Measurements from ENCODE around the gene SGPP2.

Gene SGPP2

DNA sequence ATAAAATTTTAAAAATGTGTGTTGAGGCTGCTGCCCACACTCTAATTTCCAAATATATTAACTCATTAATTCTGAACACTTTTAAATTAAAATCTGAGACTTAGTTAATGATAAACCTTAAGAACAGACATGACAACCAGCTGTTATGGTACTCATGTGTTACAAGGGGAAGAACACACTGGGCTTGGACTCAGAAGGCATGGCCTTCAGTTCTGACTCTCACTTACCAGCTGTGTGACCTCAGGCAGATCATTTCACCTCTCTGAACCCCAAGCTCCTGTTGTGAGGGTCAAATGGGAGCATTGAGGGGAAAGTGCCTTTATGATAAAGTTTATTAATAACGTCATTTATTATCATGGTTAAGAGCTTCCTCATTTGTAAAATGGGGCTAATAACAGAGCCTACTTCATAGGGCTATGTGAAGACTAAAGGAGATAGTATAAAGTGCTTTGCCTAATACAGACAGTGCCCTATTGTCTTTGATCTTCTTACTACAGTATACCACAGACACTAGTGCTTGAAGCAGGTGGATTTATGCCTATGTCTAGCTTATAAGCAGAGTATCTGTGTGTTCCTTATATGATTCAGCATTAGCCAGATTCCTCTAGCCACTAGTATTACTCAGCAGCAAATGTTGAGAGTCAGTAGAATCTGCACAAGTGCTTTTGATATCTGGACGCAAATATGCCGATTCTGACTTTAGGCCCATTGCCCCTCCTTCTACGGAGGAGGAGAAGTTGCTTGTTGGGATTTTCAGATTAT lies 99.6 kb downstream of the SGPP2 start:
- H3K36me3 ChIP-seq (replicated peaks; ENCODE audit: insufficient read depth, low read length), result no peaks in the 10 kb centered on the region
- no peak for DNase-seq
- TF ChIP-seq EZH2 (optimal IDR thresholded peaks at IDR 0.05; ENCODE audit: low read depth, low read length) (no peak), EZH2phosphoT487 (IDR thresholded peaks at IDR 0.05; ENCODE audit: low read length) (no peak)
- TF ChIP-seq, protein P1, sequence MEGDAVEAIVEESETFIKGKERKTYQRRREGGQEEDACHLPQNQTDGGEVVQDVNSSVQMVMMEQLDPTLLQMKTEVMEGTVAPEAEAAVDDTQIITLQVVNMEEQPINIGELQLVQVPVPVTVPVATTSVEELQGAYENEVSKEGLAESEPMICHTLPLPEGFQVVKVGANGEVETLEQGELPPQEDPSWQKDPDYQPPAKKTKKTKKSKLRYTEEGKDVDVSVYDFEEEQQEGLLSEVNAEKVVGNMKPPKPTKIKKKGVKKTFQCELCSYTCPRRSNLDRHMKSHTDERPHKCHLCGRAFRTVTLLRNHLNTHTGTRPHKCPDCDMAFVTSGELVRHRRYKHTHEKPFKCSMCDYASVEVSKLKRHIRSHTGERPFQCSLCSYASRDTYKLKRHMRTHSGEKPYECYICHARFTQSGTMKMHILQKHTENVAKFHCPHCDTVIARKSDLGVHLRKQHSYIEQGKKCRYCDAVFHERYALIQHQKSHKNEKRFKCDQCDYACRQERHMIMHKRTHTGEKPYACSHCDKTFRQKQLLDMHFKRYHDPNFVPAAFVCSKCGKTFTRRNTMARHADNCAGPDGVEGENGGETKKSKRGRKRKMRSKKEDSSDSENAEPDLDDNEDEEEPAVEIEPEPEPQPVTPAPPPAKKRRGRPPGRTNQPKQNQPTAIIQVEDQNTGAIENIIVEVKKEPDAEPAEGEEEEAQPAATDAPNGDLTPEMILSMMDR (IDR thresholded peaks at IDR 0.05; ENCODE audit: low read length), result no peak
- no peaks in the 10 kb centered on the region for H3K4me1 ChIP-seq (ENCODE audit: low read length)
- H3K9me2 ChIP-seq (replicated peaks; ENCODE audit: insufficient read depth, low read length), result no peaks in the 10 kb centered on the region
- no peak overlapping the region for H2AFZ ChIP-seq (ENCODE audit: low read length)
- no peak overlapping the region for H3K4me3 ChIP-seq (ENCODE audit: low read length)
- H3K27ac ChIP-seq (ENCODE audit: low read length), result no peak overlapping the region
- H3K27me3 ChIP-seq (replicated peaks; ENCODE audit: insufficient read depth, low read length), result no peaks in the 10 kb centered on the region
- H3K9me3 ChIP-seq (replicated peaks; ENCODE audit: insufficient read depth, low read length), result no peaks in the 10 kb centered on the region
- no peaks in the 10 kb centered on the region for H3K79me2 ChIP-seq (ENCODE audit: low read length)
- no peak overlapping the region for H3K4me2 ChIP-seq (ENCODE audit: low read depth, low read length)
- no peaks in the 10 kb centered on the region for H3F3A ChIP-seq (ENCODE audit: insufficient read depth, low read length)
- H3K9ac ChIP-seq (ENCODE audit: low read length), result no peak overlapping the region
- H4K20me1 ChIP-seq (ENCODE audit: insufficient read depth, low read length), result no peaks in the 10 kb centered on the region

DNA sequence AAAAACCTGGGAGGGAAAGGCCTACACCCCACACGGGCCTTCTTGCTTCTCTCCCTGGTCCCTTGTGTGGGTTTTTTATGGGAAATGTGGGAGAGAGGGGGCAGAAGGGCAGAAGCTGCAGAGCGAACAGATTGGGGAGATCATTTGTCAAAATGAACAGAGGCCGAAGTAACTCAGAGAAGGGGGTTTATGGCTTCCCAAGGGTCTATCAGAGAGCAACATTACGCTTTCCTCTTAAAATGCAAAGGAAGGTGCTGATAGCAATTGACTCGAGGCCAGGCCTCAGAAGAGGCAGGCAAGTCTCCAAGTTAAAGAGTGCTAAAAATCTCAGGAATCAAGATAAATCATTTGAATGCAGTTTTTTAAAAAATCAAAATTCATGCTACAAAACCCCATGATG lies 101.5 kb downstream of the SGPP2 start:
- Histone ChIP-seq H3K9ac (ENCODE audit: low read length) (no peak overlapping the region), H3K36me3 (replicated peaks; ENCODE audit: insufficient read depth, low read length) (no peaks in the 10 kb centered on the region), H3K79me2 (ENCODE audit: low read length) (no peaks in the 10 kb centered on the region), H3K4me2 (ENCODE audit: low read depth, low read length) (no peak overlapping the region), H3K27ac (ENCODE audit: low read length) (no peak overlapping the region), H3K27me3 (replicated peaks; ENCODE audit: insufficient read depth, low read length) (no peaks in the 10 kb centered on the region), H4K20me1 (ENCODE audit: insufficient read depth, low read length) (no peaks in the 10 kb centered on the region), H2AFZ (ENCODE audit: low read length) (no peak overlapping the region), H3K9me2 (replicated peaks; ENCODE audit: insufficient read depth, low read length) (no peaks in the 10 kb centered on the region), H3K4me1 (ENCODE audit: low read length) (no peaks in the 10 kb centered on the region), H3K9me3 (replicated peaks; ENCODE audit: insufficient read depth, low read length) (no peaks in the 10 kb centered on the region), H3K4me3 (ENCODE audit: low read length) (no peak overlapping the region), H3F3A (ENCODE audit: insufficient read depth, low read length) (no peaks in the 10 kb centered on the region)
- no peak for DNase-seq
- TF ChIP-seq EZH2phosphoT487 (IDR thresholded peaks at IDR 0.05; ENCODE audit: low read length) (no peak), EZH2 (optimal IDR thresholded peaks at IDR 0.05; ENCODE audit: low read depth, low read length) (no peak)
- TF ChIP-seq, protein P1 (IDR thresholded peaks at IDR 0.05; ENCODE audit: low read length), result no peak

DNA sequence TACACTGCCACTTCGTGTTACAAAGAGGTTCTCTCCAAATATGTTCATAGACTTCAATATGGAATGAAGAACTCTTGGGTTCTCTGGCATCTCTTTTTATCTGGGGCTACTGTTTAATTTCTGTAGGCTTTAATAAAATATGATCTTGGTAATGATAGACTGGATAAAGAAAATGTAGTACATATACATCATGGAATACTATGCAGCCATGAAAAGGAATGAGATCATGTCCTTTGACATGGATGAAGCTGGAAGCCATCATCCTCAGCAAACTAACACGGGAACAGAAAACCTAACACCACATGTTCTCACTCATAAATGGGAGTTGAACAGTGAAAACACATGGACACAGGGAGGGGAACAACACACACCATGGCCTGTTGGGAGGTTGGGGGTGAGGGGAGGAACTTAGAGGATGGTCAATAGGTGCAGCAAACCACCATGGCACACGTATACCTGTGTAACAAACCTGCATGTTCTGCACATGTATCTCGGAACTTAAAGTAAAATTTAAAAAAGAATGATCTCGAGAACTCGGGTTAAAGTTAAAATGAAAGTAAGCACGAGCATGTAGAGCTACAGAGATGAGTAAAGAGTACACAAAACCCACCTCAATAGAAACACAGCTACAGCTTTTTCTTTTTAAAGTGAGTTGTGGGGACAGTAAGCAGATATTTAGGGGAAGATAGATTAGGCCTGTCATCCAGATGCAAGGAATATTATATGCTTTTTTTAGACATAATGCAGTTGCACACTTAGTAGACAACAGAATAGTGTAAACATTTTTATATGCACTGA lies 102.3 kb downstream of the SGPP2 start:
- no peak overlapping the region for H3K9ac ChIP-seq (ENCODE audit: low read length)
- no peak overlapping the region for H3K4me3 ChIP-seq (ENCODE audit: low read length)
- H3F3A ChIP-seq (ENCODE audit: insufficient read depth, low read length), result no peaks in the 10 kb centered on the region
- H3K27me3 ChIP-seq (replicated peaks; ENCODE audit: insufficient read depth, low read length), result no peaks in the 10 kb centered on the region
- no peaks in the 10 kb centered on the region for H3K36me3 ChIP-seq (replicated peaks; ENCODE audit: insufficient read depth, low read length)
- H3K9me2 ChIP-seq (replicated peaks; ENCODE audit: insufficient read depth, low read length), result no peaks in the 10 kb centered on the region
- H3K4me2 ChIP-seq (ENCODE audit: low read depth, low read length), result no peak overlapping the region
- no peaks in the 10 kb centered on the region for H4K20me1 ChIP-seq (ENCODE audit: insufficient read depth, low read length)
- H3K79me2 ChIP-seq (ENCODE audit: low read length), result no peaks in the 10 kb centered on the region
- H2AFZ ChIP-seq (ENCODE audit: low read length), result no peak overlapping the region
- no peak for DNase-seq
- no peaks in the 10 kb centered on the region for H3K9me3 ChIP-seq (replicated peaks; ENCODE audit: insufficient read depth, low read length)
- H3K4me1 ChIP-seq (ENCODE audit: low read length), result no peaks in the 10 kb centered on the region
- H3K27ac ChIP-seq (ENCODE audit: low read length), result no peak overlapping the region
- no peak for TF ChIP-seq EZH2phosphoT487 (IDR thresholded peaks at IDR 0.05; ENCODE audit: low read length)
